GM23338 (cell line): ENCODE data around the gene ST3GAL6. TPM values are rescaled to one million over a fixed set of nuclear protein-coding genes. Genes with fewer than 3 reads are reported as not detected.

ENCODE experiments used
- CREB1 ChIP-seq: fragments of 250-450 bp; sonication (Bioruptor Pico); IDR thresholded peaks from 2 replicates; pipeline ENCODE4 v1.5.0; 2020; ENCODE audit warnings: low read depth, mild to moderate bottlenecking, moderate library complexity
- JUNB ChIP-seq: IDR thresholded peaks from one replicate; pipeline ENCODE4 v1.6.1; 2016; ENCODE audit warnings: antibody characterized with exemption; ENCODE audit not compliant: unreplicated experiment
- NANOG ChIP-seq: IDR thresholded peaks from 2 replicates; pipeline ENCODE4 v1.6.1; 2016; ENCODE audit warnings: antibody characterized with exemption, borderline replicate concordance
- POLR2AphosphoS5 ChIP-seq: IDR thresholded peaks from 2 replicates; pipeline ENCODE4 v1.6.1; 2016; ENCODE audit warnings: antibody characterized with exemption, low read depth
- STAT1 ChIP-seq: IDR thresholded peaks from one replicate; pipeline ENCODE4 v1.6.1; 2016; ENCODE audit warnings: antibody characterized with exemption; ENCODE audit not compliant: unreplicated experiment
- ZNF114 ChIP-seq: fragments of 250-450 bp; sonication (Bioruptor Pico); IDR thresholded peaks from 2 replicates; pipeline ENCODE4 v1.5.0; 2020; ENCODE audit warnings: mild to moderate bottlenecking, moderate library complexity
- ZNF331 ChIP-seq: fragments of 250-450 bp; sonication (Bioruptor Pico); IDR thresholded peaks from 2 replicates; pipeline ENCODE4 v1.5.0; 2020; ENCODE audit warnings: low read depth, mild to moderate bottlenecking, moderate library complexity
- polyA plus RNA-seq: library from polyadenylated mRNA; unstranded; fragments of >200 nt; fragmentation: Nextera tagmentation; extraction: Ambion mirVana; gene quantifications from 2 replicates; pipeline ENCODE4 v1.2.1, GENCODE V29; 2016
- total RNA-seq: library from RNA; depleted of rRNA; stranded (reverse); fragments of >200 nt; shearing (Covaris generic); gene quantifications from 2 replicates; pipeline ENCODE4 v1.2.3, GENCODE V29; 2014
- TF ChIP-seq, protein P1 (sequence below): fragments of 250-450 bp; sonication (Bioruptor Pico); IDR thresholded peaks from 2 replicates; pipeline ENCODE4 v1.5.0; 2020; ENCODE audit warnings: mild to moderate bottlenecking, moderate library complexity
- TF ChIP-seq, protein P2 (sequence below), 2 experiments: fragments of 200-600 bp in 1 of 2; sonication (generic) in 1 of 2; conservative IDR thresholded peaks; 2 replicates each; pipeline versions ENCODE4 v1.5.1 to v1.6.1; 2016 to 2017; ENCODE audit warnings: antibody characterized with exemption in 2 of 2, low read depth in 2 of 2, mild to moderate bottlenecking in 2 of 2, moderate library complexity in 1 of 2
- TF ChIP-seq, protein P3 (sequence below): IDR thresholded peaks from one replicate; pipeline ENCODE4 v1.6.1; 2018; ENCODE audit warnings: antibody characterized with exemption; ENCODE audit not compliant: unreplicated experiment
- TF ChIP-seq, protein P4 (sequence below): IDR thresholded peaks from 2 replicates; pipeline ENCODE4 v1.6.1; 2016; ENCODE audit warnings: antibody characterized with exemption

The ST3GAL6 gene
- total and polyA plus RNA-seq, 2 experiments from 2014 or later: 4.7 to 8.1 TPM

DNA sequence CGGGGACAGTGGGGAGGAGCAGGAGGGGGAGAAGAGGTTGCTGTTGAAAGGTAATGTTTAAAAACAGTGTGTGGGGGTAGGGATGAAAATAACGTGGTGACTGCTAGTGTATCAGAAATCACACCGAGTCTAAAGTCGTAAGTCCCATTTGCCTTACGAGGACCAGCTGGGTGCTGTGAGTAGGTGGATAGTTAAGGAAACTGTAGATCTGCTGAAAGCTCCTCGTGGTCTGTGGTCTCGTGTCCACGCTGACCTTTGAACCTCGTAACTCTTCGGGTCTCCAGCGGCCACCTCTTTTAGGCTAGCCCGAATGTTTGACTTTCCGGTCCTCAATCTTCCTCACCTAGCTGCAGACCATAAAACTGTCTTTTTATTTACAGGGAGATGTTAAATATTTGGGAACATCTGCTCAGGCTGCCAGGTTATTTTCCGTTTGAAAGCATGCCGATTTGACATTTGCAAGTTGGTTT, 29.3 kb upstream of the ST3GAL6 start (continued):
- TF ChIP-seq, protein P1, sequence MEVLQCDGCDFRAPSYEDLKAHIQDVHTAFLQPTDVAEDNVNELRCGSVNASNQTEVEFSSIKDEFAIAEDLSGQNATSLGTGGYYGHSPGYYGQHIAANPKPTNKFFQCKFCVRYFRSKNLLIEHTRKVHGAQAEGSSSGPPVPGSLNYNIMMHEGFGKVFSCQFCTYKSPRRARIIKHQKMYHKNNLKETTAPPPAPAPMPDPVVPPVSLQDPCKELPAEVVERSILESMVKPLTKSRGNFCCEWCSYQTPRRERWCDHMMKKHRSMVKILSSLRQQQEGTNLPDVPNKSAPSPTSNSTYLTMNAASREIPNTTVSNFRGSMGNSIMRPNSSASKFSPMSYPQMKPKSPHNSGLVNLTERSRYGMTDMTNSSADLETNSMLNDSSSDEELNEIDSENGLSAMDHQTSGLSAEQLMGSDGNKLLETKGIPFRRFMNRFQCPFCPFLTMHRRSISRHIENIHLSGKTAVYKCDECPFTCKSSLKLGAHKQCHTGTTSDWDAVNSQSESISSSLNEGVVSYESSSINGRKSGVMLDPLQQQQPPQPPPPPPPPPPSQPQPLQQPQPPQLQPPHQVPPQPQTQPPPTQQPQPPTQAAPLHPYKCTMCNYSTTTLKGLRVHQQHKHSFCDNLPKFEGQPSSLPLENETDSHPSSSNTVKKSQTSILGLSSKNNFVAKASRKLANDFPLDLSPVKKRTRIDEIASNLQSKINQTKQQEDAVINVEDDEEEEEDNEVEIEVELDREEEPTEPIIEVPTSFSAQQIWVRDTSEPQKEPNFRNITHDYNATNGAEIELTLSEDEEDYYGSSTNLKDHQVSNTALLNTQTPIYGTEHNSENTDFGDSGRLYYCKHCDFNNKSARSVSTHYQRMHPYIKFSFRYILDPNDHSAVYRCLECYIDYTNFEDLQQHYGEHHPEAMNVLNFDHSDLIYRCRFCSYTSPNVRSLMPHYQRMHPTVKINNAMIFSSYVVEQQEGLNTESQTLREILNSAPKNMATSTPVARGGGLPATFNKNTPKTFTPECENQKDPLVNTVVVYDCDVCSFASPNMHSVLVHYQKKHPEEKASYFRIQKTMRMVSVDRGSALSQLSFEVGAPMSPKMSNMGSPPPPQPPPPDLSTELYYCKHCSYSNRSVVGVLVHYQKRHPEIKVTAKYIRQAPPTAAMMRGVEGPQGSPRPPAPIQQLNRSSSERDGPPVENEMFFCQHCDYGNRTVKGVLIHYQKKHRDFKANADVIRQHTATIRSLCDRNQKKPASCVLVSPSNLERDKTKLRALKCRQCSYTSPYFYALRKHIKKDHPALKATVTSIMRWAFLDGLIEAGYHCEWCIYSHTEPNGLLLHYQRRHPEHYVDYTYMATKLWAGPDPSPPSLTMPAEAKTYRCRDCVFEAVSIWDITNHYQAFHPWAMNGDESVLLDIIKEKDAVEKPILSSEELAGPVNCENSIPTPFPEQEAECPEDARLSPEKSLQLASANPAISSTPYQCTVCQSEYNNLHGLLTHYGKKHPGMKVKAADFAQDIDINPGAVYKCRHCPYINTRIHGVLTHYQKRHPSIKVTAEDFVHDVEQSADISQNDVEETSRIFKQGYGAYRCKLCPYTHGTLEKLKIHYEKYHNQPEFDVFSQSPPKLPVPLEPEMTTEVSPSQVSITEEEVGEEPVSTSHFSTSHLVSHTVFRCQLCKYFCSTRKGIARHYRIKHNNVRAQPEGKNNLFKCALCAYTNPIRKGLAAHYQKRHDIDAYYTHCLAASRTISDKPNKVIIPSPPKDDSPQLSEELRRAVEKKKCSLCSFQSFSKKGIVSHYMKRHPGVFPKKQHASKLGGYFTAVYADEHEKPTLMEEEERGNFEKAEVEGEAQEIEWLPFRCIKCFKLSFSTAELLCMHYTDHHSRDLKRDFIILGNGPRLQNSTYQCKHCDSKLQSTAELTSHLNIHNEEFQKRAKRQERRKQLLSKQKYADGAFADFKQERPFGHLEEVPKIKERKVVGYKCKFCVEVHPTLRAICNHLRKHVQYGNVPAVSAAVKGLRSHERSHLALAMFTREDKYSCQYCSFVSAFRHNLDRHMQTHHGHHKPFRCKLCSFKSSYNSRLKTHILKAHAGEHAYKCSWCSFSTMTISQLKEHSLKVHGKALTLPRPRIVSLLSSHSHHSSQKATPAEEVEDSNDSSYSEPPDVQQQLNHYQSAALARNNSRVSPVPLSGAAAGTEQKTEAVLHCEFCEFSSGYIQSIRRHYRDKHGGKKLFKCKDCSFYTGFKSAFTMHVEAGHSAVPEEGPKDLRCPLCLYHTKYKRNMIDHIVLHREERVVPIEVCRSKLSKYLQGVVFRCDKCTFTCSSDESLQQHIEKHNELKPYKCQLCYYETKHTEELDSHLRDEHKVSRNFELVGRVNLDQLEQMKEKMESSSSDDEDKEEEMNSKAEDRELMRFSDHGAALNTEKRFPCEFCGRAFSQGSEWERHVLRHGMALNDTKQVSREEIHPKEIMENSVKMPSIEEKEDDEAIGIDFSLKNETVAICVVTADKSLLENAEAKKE: no peak
- TF ChIP-seq ZNF114 (CRISPR knock-in tag): no peak
- TF ChIP-seq CREB1 (CRISPR knock-in tag): no peak
- no peak for TF ChIP-seq ZNF331 (CRISPR knock-in tag)
- TF ChIP-seq, protein P2, sequence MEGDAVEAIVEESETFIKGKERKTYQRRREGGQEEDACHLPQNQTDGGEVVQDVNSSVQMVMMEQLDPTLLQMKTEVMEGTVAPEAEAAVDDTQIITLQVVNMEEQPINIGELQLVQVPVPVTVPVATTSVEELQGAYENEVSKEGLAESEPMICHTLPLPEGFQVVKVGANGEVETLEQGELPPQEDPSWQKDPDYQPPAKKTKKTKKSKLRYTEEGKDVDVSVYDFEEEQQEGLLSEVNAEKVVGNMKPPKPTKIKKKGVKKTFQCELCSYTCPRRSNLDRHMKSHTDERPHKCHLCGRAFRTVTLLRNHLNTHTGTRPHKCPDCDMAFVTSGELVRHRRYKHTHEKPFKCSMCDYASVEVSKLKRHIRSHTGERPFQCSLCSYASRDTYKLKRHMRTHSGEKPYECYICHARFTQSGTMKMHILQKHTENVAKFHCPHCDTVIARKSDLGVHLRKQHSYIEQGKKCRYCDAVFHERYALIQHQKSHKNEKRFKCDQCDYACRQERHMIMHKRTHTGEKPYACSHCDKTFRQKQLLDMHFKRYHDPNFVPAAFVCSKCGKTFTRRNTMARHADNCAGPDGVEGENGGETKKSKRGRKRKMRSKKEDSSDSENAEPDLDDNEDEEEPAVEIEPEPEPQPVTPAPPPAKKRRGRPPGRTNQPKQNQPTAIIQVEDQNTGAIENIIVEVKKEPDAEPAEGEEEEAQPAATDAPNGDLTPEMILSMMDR (conservative IDR thresholded peaks at IDR 0.05; ENCODE audit: low read depth in 2 of 2): no peak
- TF ChIP-seq, protein P3, sequence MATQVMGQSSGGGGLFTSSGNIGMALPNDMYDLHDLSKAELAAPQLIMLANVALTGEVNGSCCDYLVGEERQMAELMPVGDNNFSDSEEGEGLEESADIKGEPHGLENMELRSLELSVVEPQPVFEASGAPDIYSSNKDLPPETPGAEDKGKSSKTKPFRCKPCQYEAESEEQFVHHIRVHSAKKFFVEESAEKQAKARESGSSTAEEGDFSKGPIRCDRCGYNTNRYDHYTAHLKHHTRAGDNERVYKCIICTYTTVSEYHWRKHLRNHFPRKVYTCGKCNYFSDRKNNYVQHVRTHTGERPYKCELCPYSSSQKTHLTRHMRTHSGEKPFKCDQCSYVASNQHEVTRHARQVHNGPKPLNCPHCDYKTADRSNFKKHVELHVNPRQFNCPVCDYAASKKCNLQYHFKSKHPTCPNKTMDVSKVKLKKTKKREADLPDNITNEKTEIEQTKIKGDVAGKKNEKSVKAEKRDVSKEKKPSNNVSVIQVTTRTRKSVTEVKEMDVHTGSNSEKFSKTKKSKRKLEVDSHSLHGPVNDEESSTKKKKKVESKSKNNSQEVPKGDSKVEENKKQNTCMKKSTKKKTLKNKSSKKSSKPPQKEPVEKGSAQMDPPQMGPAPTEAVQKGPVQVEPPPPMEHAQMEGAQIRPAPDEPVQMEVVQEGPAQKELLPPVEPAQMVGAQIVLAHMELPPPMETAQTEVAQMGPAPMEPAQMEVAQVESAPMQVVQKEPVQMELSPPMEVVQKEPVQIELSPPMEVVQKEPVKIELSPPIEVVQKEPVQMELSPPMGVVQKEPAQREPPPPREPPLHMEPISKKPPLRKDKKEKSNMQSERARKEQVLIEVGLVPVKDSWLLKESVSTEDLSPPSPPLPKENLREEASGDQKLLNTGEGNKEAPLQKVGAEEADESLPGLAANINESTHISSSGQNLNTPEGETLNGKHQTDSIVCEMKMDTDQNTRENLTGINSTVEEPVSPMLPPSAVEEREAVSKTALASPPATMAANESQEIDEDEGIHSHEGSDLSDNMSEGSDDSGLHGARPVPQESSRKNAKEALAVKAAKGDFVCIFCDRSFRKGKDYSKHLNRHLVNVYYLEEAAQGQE: no peak
- TF ChIP-seq NANOG: no peak
- no peak for TF ChIP-seq JUNB
- no peak for TF ChIP-seq POLR2AphosphoS5
- TF ChIP-seq, protein P4, sequence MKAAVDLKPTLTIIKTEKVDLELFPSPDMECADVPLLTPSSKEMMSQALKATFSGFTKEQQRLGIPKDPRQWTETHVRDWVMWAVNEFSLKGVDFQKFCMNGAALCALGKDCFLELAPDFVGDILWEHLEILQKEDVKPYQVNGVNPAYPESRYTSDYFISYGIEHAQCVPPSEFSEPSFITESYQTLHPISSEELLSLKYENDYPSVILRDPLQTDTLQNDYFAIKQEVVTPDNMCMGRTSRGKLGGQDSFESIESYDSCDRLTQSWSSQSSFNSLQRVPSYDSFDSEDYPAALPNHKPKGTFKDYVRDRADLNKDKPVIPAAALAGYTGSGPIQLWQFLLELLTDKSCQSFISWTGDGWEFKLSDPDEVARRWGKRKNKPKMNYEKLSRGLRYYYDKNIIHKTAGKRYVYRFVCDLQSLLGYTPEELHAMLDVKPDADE: no peak
- no peak for TF ChIP-seq STAT1
